ENCODE measurements around the gene UXS1. TPM values are rescaled to one million over a fixed set of nuclear protein-coding genes. Genes with fewer than 3 reads are reported as not detected.

Gene UXS1
- total RNA-seq, 1 donor from 2014 or later = 60.0 TPM

DNA sequence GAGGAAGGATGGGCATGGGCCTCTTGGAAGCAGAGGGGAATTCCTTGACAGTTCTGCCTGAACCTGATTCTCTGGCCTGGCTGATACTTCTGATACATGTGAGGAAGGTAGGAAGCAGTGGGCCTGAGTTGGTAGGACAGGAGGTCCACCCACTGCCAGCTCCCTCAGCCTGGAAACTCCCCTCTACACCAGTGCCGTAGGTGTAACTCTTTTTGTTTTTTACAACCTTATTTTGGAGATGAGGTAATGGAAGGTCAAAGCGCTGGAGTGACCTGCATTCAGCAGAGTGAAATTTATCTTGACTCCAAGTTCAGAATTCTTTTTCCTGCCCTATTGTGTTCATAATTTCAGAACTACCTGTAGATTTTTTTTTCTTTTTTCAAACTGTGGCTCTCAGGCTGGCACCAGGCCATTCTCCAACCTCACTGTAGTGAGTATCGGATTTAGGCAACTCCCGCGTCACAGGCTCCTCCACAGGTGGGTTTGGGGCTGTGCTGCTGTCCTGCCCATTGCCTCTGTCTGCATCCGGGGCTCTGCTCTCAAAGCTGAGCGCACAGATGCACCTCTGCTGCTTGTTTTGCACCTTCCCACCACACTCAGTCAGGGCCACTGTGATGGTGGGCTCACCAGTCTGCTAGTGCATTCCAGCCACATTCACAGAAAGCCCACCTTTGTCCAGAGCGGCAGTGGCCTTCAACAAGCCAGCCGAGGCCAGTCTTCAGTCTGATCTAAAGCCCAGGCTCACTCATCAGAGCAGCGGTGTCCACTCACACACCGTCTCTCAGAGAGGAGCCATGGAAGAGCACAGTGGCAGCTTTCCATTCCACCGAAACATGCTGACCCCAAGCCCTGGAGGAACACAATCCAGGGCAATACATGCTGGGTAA, 87.2 kb downstream of the UXS1 start:
- no peaks in the 10 kb centered on the region for H3K4me1 ChIP-seq
- peaks cover 51% of the 10 kb centered on the region for H3K36me3 ChIP-seq

GRCh38 chr2:106105151-106105922, 88.8 kb downstream of the UXS1 start:
- Histone ChIP-seq H3K27ac (no peak overlapping the region), H3K4me1 (no peaks in the 10 kb centered on the region), H3K9me3 (no peaks in the 10 kb centered on the region), H3K27me3 (ENCODE audit: low read depth) (no peaks in the 10 kb centered on the region), H3K36me3 (peaks cover 42% of the 10 kb centered on the region), H3K4me3 (no peak overlapping the region)
- TF ChIP-seq CTCF (IDR thresholded peaks at IDR 0.05) = no peak
- no peak for ATAC-seq
- no peak for DNase-seq
- intact Hi-C loops (cut with DNase I) = no loop called here

More for the DNA sequence above, 87.2 kb downstream of the UXS1 start:
- Histone ChIP-seq H3K27me3 (ENCODE audit: low read depth) (no peaks in the 10 kb centered on the region), H3K27ac (no peak overlapping the region), H3K9me3 (no peaks in the 10 kb centered on the region), H3K4me3 (no peak overlapping the region)
- intact Hi-C loops (cut with DNase I) = no loop called here
- TF ChIP-seq CTCF (IDR thresholded peaks at IDR 0.05) = no peak
- ATAC-seq = no peak
- DNase-seq = no peak

- no peaks in the 10 kb centered on the region for H3K4me1 ChIP-seq
- DNase-seq = no peak
Measured at GRCh38 chr2:106104332-106105062, 89.6 kb downstream of the UXS1 start.

DNA sequence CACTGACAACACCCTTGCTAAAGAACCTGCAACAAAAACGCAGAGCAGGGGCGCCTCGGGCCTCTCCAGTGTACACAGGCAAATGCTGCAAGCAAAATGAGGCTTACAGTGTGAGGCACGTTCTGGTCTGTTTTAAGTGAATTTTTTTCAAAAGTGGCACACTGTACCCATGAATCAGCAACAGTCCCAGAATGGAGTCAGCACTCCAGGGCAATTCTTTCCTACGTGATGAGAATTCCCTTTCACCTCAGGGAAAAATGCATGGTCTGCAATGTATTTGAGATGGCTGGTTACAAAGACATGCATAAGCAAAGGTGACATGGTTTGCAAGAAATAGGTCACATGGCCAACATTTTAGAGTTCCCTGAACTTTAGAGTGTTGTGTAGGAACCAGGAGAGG, 94.4 kb downstream of the UXS1 start:
- no peak overlapping the region for H3K4me3 ChIP-seq
- intact Hi-C loops (cut with DNase I) = no loop called here
- H3K9me3 ChIP-seq = no peaks in the 10 kb centered on the region
- H3K27me3 ChIP-seq (ENCODE audit: low read depth) = no peaks in the 10 kb centered on the region
- no peak overlapping the region for H3K27ac ChIP-seq
- DNase-seq (no peak), ATAC-seq (no peak)
- no peaks in the 10 kb centered on the region for H3K4me1 ChIP-seq
- H3K36me3 ChIP-seq = peaks cover 63% of the 10 kb centered on the region
- TF ChIP-seq CTCF (IDR thresholded peaks at IDR 0.05) = no peak

More at GRCh38 chr2:106104332-106105062, 89.6 kb downstream of the UXS1 start:
- H3K27me3 ChIP-seq (ENCODE audit: low read depth) = no peaks in the 10 kb centered on the region
- ATAC-seq = peak; percentile 69 to 75
- H3K4me3 ChIP-seq = no peak overlapping the region
- intact Hi-C loops (cut with DNase I) = no loop called here
- no peak overlapping the region for H3K27ac ChIP-seq
- H3K36me3 ChIP-seq = peaks cover 41% of the 10 kb centered on the region
- peak; percentile 95 for TF ChIP-seq CTCF (IDR thresholded peaks at IDR 0.05)
- no peaks in the 10 kb centered on the region for H3K9me3 ChIP-seq

- no peaks in the 10 kb centered on the region for H3K27me3 ChIP-seq (ENCODE audit: low read depth)
- H3K36me3 ChIP-seq = peaks cover 72% of the 10 kb centered on the region
- no peak overlapping the region for H3K27ac ChIP-seq
- intact Hi-C loops (cut with DNase I) = no loop called here
- no peaks in the 10 kb centered on the region for H3K4me1 ChIP-seq
- no peak overlapping the region for H3K4me3 ChIP-seq
- no peaks in the 10 kb centered on the region for H3K9me3 ChIP-seq
- ATAC-seq (no peak), DNase-seq (no peak)
- TF ChIP-seq CTCF (IDR thresholded peaks at IDR 0.05) = no peak
Measured at GRCh38 chr2:106098664-106099063, 95.4 kb downstream of the UXS1 start.
